Muscle layer of duodenum (tissue), 2 donors: Measurements from ENCODE around the gene FBN2.

Source experiments
- H3K27ac ChIP-seq: one replicate; pipeline ENCODE4 v1.7.0; 2013; ENCODE audit warnings: mild to moderate bottlenecking, low read length
- H3K27me3 ChIP-seq: one replicate; pipeline ENCODE4 v1.7.0; 2013; ENCODE audit warnings: low read depth, mild to moderate bottlenecking, control low read depth, low read length
- H3K36me3 ChIP-seq, 2 donors: one replicate each; pipeline ENCODE4 v1.7.0; 2013; ENCODE audit warnings: low read length in 2 of 2, control low read depth in 1 of 2, mild to moderate bottlenecking in 1 of 2; ENCODE audit not compliant: insufficient read depth in 2 of 2, control insufficient read depth in 1 of 2
- H3K4me1 ChIP-seq, 2 donors: one replicate each; pipeline ENCODE4 v1.7.0; 2013; ENCODE audit warnings: low read length in 2 of 2, mild to moderate bottlenecking in 2 of 2, control low read depth in 1 of 2, moderate library complexity in 1 of 2; ENCODE audit not compliant: insufficient read depth in 2 of 2, control insufficient read depth in 1 of 2
- H3K4me3 ChIP-seq, 2 donors: one replicate each; pipeline ENCODE4 v1.7.0; 2013; ENCODE audit warnings: low read length in 2 of 2, low read depth in 1 of 2, mild to moderate bottlenecking in 1 of 2
- H3K9me3 ChIP-seq, 2 donors: one replicate each; pipeline ENCODE4 v1.7.0; 2013; ENCODE audit warnings: low read length in 2 of 2, control low read depth in 1 of 2, mild to moderate bottlenecking in 1 of 2; ENCODE audit not compliant: control insufficient read depth in 1 of 2
- donor health status: healthy.

Gene FBN2

GRCh38 chr5:128498844-128499455 lies 39.1 kb downstream of the FBN2 start:
- H3K4me1 ChIP-seq = no peaks in the 10 kb centered on the region
- H3K36me3 ChIP-seq = no peaks in the 10 kb centered on the region
- no peak overlapping the region for H3K27ac ChIP-seq
- H3K27me3 ChIP-seq = no peaks in the 10 kb centered on the region
- H3K9me3 ChIP-seq = no peaks in the 10 kb centered on the region
- no peak overlapping the region for H3K4me3 ChIP-seq

- no peak overlapping the region for H3K27ac ChIP-seq
These were observed 43.5 kb downstream of the FBN2 start for GRCh38 chr5:128494516-128494915.

GRCh38 chr5:128493657-128494329 lies 44.3 kb downstream of the FBN2 start:
- Histone ChIP-seq H3K9me3 (no peaks in the 10 kb centered on the region), H3K36me3 (no peaks in the 10 kb centered on the region)

More at GRCh38 chr5:128494516-128494915, 43.5 kb downstream of the FBN2 start:
- Histone ChIP-seq H3K9me3 (no peaks in the 10 kb centered on the region), H3K4me1 (no peaks in the 10 kb centered on the region), H3K4me3 (no peak overlapping the region), H3K36me3 (no peaks in the 10 kb centered on the region), H3K27me3 (no peaks in the 10 kb centered on the region)

GRCh38 chr5:128491291-128491690 lies 46.8 kb downstream of the FBN2 start:
- H3K4me3 ChIP-seq = no peak overlapping the region
- no peaks in the 10 kb centered on the region for H3K4me1 ChIP-seq
- no peak overlapping the region for H3K27ac ChIP-seq
- H3K9me3 ChIP-seq = no peaks in the 10 kb centered on the region
- H3K27me3 ChIP-seq = no peaks in the 10 kb centered on the region
- no peaks in the 10 kb centered on the region for H3K36me3 ChIP-seq

More at GRCh38 chr5:128493657-128494329, 44.3 kb downstream of the FBN2 start:
- no peaks in the 10 kb centered on the region for H3K4me1 ChIP-seq
- H3K4me3 ChIP-seq = no peak overlapping the region
- no peaks in the 10 kb centered on the region for H3K27me3 ChIP-seq
- no peak overlapping the region for H3K27ac ChIP-seq

- Histone ChIP-seq H3K27me3 (no peaks in the 10 kb centered on the region), H3K4me3 (no peak overlapping the region), H3K9me3 (no peaks in the 10 kb centered on the region), H3K27ac (no peak overlapping the region), H3K4me1 (no peaks in the 10 kb centered on the region), H3K36me3 (no peaks in the 10 kb centered on the region)
These were observed 47.3 kb downstream of the FBN2 start for GRCh38 chr5:128490761-128491160.

GRCh38 chr5:128487041-128487440 lies 51.0 kb downstream of the FBN2 start:
- no peak overlapping the region for H3K27ac ChIP-seq
- no peaks in the 10 kb centered on the region for H3K27me3 ChIP-seq
- H3K36me3 ChIP-seq = no peaks in the 10 kb centered on the region
- H3K4me3 ChIP-seq = no peak overlapping the region
- H3K9me3 ChIP-seq = no peaks in the 10 kb centered on the region
- H3K4me1 ChIP-seq = no peaks in the 10 kb centered on the region

GRCh38 chr5:128483738-128484137 lies 54.3 kb downstream of the FBN2 start:
- Histone ChIP-seq H3K9me3 (no peaks in the 10 kb centered on the region), H3K27ac (no peak overlapping the region), H3K4me1 (peaks cover 0 to 10% of the 10 kb centered on the region in 2 donors), H3K36me3 (no peaks in the 10 kb centered on the region), H3K4me3 (no peak overlapping the region), H3K27me3 (no peaks in the 10 kb centered on the region)

- Histone ChIP-seq H3K4me3 (no peak overlapping the region), H3K27me3 (no peaks in the 10 kb centered on the region), H3K4me1 (peaks cover 0 to 10% of the 10 kb centered on the region in 2 donors), H3K9me3 (no peaks in the 10 kb centered on the region), H3K27ac (no peak overlapping the region), H3K36me3 (no peaks in the 10 kb centered on the region)
These were observed 57.0 kb downstream of the FBN2 start for GRCh38 chr5:128480906-128481633.

- Histone ChIP-seq H3K4me3 (no peak overlapping the region), H3K36me3 (no peaks in the 10 kb centered on the region), H3K27me3 (no peaks in the 10 kb centered on the region), H3K4me1 (peaks cover 0 to 10% of the 10 kb centered on the region in 2 donors), H3K9me3 (no peaks in the 10 kb centered on the region), H3K27ac (no peak overlapping the region)
These were observed 57.9 kb downstream of the FBN2 start for GRCh38 chr5:128480158-128480557.

GRCh38 chr5:128478386-128479368 lies 59.4 kb downstream of the FBN2 start:
- peaks cover 0 to 10% of the 10 kb centered on the region in 2 donors for H3K4me1 ChIP-seq
- no peaks in the 10 kb centered on the region for H3K27me3 ChIP-seq
- no peaks in the 10 kb centered on the region for H3K9me3 ChIP-seq
- no peaks in the 10 kb centered on the region for H3K36me3 ChIP-seq
- H3K4me3 ChIP-seq = no peak overlapping the region
- H3K27ac ChIP-seq = no peak overlapping the region
